ENCODE measurements around the gene SDK1. TPM values are rescaled to one million over a fixed set of nuclear protein-coding genes. Genes with fewer than 3 reads are reported as not detected.

The SDK1 gene
- total and polyA plus RNA-seq, 2 donors (not counting 3 experiments of a cell fraction or from before 2014, with no cell fraction given): 1.6 to 3.9 TPM

DNA sequence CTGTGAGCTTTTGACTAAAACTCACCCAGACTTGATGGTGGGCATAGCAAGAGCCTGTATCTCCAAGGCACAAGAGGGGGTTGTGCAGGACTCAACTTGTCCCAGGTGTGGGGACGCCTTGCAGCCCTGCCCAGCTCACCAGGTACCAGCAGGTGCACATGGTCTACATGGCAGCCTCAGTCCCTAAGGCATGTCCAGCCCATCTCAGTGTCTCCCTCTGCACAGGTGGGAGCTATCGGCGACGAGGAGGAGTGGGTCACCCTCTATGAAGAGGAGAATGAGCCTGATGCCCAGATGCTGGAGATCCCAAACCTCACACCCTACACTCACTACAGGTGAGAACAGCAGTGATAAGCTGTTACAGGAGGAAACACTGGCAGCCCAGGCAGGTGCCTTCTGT lies 809.4 kb downstream of the SDK1 start:
- Histone ChIP-seq H4K20me1 (replicated peaks; ENCODE audit: control insufficient read depth, extremely low read depth, insufficient read depth, low read length) (no peaks in the 10 kb centered on the region), H2AFZ (ENCODE audit: low read depth, low read length) (no peak overlapping the region), H3K27ac (ENCODE audit: insufficient read depth, low read depth, low read length) (no peak overlapping the region), H3K27me3 (ENCODE audit: control insufficient read depth in 2 of 2, insufficient read depth in 2 of 2, low read length in 2 of 2) (no peaks in the 10 kb centered on the region), H3K9me3 (replicated peaks; ENCODE audit: control insufficient read depth, insufficient read depth, low read length) (no peaks in the 10 kb centered on the region), H3K4me3 (replicated peaks in 1 of 3; ENCODE audit: insufficient read depth in 1 of 3, low read depth in 1 of 3, low read length in 3 of 3) (no peak overlapping the region), H3K4me1 (ENCODE audit: control insufficient read depth, extremely low read depth, insufficient read depth, low read length) (no peaks in the 10 kb centered on the region), H3K9ac (replicated peaks; ENCODE audit: extremely low read depth, insufficient read depth, low read length) (no peak overlapping the region), H3K36me3 (ENCODE audit: control insufficient read depth in 2 of 2, extremely low read depth in 1 of 2, insufficient read depth in 2 of 2, low read length in 2 of 2) (no peaks in the 10 kb centered on the region), H3K79me2 (ENCODE audit: control insufficient read depth, insufficient read depth, low read length) (no peaks in the 10 kb centered on the region), H3K9me1 (replicated peaks; ENCODE audit: control insufficient read depth, extremely low read depth, insufficient read depth, low read length) (no peaks in the 10 kb centered on the region), H3K4me2 (ENCODE audit: insufficient read depth, low read length) (no peak overlapping the region)
- CTCF ChIA-PET: interaction anchor here (2.3 kb wide), 1 partner anchor 7 kb away, joined by 15 read pairs; no protein-coding TSS in a partner anchor
- DNase-seq (ENCODE audit: low read depth, low spot score) (no peak), FAIRE-seq (no peak)
- intact Hi-C loops (cut with micrococcal nuclease): no loop called here
- TF ChIP-seq, protein P1, sequence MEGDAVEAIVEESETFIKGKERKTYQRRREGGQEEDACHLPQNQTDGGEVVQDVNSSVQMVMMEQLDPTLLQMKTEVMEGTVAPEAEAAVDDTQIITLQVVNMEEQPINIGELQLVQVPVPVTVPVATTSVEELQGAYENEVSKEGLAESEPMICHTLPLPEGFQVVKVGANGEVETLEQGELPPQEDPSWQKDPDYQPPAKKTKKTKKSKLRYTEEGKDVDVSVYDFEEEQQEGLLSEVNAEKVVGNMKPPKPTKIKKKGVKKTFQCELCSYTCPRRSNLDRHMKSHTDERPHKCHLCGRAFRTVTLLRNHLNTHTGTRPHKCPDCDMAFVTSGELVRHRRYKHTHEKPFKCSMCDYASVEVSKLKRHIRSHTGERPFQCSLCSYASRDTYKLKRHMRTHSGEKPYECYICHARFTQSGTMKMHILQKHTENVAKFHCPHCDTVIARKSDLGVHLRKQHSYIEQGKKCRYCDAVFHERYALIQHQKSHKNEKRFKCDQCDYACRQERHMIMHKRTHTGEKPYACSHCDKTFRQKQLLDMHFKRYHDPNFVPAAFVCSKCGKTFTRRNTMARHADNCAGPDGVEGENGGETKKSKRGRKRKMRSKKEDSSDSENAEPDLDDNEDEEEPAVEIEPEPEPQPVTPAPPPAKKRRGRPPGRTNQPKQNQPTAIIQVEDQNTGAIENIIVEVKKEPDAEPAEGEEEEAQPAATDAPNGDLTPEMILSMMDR (IDR thresholded peaks at IDR 0.05; ENCODE audit: extremely low read depth in 1 of 2, insufficient read depth in 1 of 2, low read depth in 1 of 2, low read length in 2 of 2): no peak
- TF ChIP-seq JUN (IDR thresholded peaks at IDR 0.05; ENCODE audit: borderline replicate concordance, insufficient read depth, insufficient read length, low read depth) (no peak), POLR2A (IDR thresholded peaks at IDR 0.05; ENCODE audit: low read depth, low read length) (no peak), POLR2AphosphoS5 (IDR thresholded peaks at IDR 0.05; ENCODE audit: insufficient read depth, low read depth, low read length) (no peak)
- no TSS peak for BruUV-seq (replicated peaks)
- POLR2A ChIA-PET: no interaction called here
- dilution Hi-C loops (cut with MboI; ENCODE audit: extremely low pct_ligation_motif_present, low sequenced_read_pairs): no loop called here

DNA sequence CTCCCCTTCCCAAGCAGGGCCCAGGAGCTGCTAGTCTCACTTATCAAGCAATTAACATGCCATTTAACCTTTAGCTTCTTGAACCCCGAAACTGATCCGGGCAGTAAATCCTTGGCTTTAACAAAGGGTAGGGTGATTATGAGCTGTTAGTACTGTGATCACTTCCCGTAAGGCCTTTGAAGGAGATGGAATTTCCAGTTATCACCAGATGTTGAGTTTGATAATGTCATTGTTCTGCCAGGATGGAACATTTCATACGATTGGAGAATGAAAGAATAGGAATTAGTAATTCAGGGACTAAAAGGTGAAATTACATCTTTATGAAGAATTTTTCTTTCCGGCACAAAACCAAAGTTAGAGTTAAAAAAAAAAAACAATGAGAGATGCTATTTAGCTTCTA lies 810.1 kb downstream of the SDK1 start:
- no peaks in the 10 kb centered on the region for H3K27me3 ChIP-seq (ENCODE audit: control insufficient read depth in 2 of 2, insufficient read depth in 2 of 2, low read length in 2 of 2)

More for the DNA sequence above, 810.1 kb downstream of the SDK1 start:
- DNase-seq (ENCODE audit: low read depth, low spot score) (peak; percentile 63), FAIRE-seq (no peak)
- Histone ChIP-seq H3K4me3 (replicated peaks in 1 of 3; ENCODE audit: insufficient read depth in 1 of 3, low read depth in 1 of 3, low read length in 3 of 3) (no peak overlapping the region), H3K79me2 (ENCODE audit: control insufficient read depth, insufficient read depth, low read length) (no peaks in the 10 kb centered on the region), H4K20me1 (replicated peaks; ENCODE audit: control insufficient read depth, extremely low read depth, insufficient read depth, low read length) (no peaks in the 10 kb centered on the region), H3K4me2 (ENCODE audit: insufficient read depth, low read length) (no peak overlapping the region), H3K36me3 (ENCODE audit: control insufficient read depth in 2 of 2, extremely low read depth in 1 of 2, insufficient read depth in 2 of 2, low read length in 2 of 2) (no peaks in the 10 kb centered on the region), H2AFZ (ENCODE audit: low read depth, low read length) (no peak overlapping the region), H3K9me1 (replicated peaks; ENCODE audit: control insufficient read depth, extremely low read depth, insufficient read depth, low read length) (no peaks in the 10 kb centered on the region), H3K27ac (ENCODE audit: insufficient read depth, low read depth, low read length) (no peak overlapping the region), H3K9ac (replicated peaks; ENCODE audit: extremely low read depth, insufficient read depth, low read length) (no peak overlapping the region), H3K9me3 (replicated peaks; ENCODE audit: control insufficient read depth, insufficient read depth, low read length) (no peaks in the 10 kb centered on the region), H3K4me1 (ENCODE audit: control insufficient read depth, extremely low read depth, insufficient read depth, low read length) (no peaks in the 10 kb centered on the region)
- TF ChIP-seq, protein P1 (IDR thresholded peaks at IDR 0.05; ENCODE audit: extremely low read depth in 1 of 2, insufficient read depth in 1 of 2, low read depth in 1 of 2, low read length in 2 of 2): no peak
- peak; percentile 69 for TF ChIP-seq GATA2 (IDR thresholded peaks at IDR 0.05; ENCODE audit: insufficient read depth, insufficient read length, low read depth, low read length)
- ChIA-PET POLR2A (no interaction called here), CTCF (interaction anchor here (2.3 kb wide), 1 partner anchor 8 kb away, joined by 15 read pairs; no protein-coding TSS in a partner anchor)
- intact Hi-C loops (cut with micrococcal nuclease): no loop called here
- dilution Hi-C loops (cut with MboI; ENCODE audit: extremely low pct_ligation_motif_present, low sequenced_read_pairs): no loop called here
- no TSS peak for BruUV-seq (replicated peaks)

Measured in endothelial cell of umbilical vein (primary cell).